Measurements from ENCODE around the gene DENND2A. TPM values are rescaled to one million over a fixed set of nuclear protein-coding genes. Genes with fewer than 3 reads are reported as not detected.

The DENND2A gene
- total RNA-seq, 6 experiments from 2014 or later: 0.50 to 0.99 (median 0.58) TPM

- H3K27ac Mint-ChIP-seq: peak overlapping the region; percentile 93
- no peak for TF ChIP-seq CTCF (IDR thresholded peaks at IDR 0.05)
- H3K4me1 Mint-ChIP-seq (ENCODE audit: low read depth): peaks cover 27% of the 10 kb centered on the region
- H3K27me3 Mint-ChIP-seq (ENCODE audit: insufficient read depth): peaks cover 9% of the 10 kb centered on the region
- H3K4me3 Mint-ChIP-seq: peak overlapping the region; percentile 78
- DNase-seq: no peak
- no peaks in the 10 kb centered on the region for H3K36me3 Mint-ChIP-seq (ENCODE audit: low read depth)
- H3K9me3 Mint-ChIP-seq: no peaks in the 10 kb centered on the region
These were observed 99.5 kb downstream of the DENND2A start for GRCh38 chr7:140541176-140541512.

- peak overlapping the region; percentile 93; the same call in 1 of the 2 replicates for H3K27ac Mint-ChIP-seq
- TF ChIP-seq CTCF (IDR thresholded peaks at IDR 0.05): no peak
- no peak for DNase-seq
- H3K36me3 Mint-ChIP-seq (ENCODE audit: low read depth): no peaks in the 10 kb centered on the region
- no peak overlapping the region for H3K4me3 Mint-ChIP-seq
- H3K27me3 Mint-ChIP-seq (ENCODE audit: insufficient read depth): peaks cover 4% of the 10 kb centered on the region
- no peaks in the 10 kb centered on the region for H3K9me3 Mint-ChIP-seq
- peaks cover 27% of the 10 kb centered on the region for H3K4me1 Mint-ChIP-seq (ENCODE audit: low read depth)
These were observed 100.4 kb downstream of the DENND2A start for GRCh38 chr7:140540136-140540777.

GRCh38 chr7:140539461-140539860 lies 101.2 kb downstream of the DENND2A start:
- H3K36me3 Mint-ChIP-seq (ENCODE audit: low read depth): no peaks in the 10 kb centered on the region
- no peak overlapping the region for H3K27ac Mint-ChIP-seq
- no peak for DNase-seq
- peaks cover 27% of the 10 kb centered on the region for H3K4me1 Mint-ChIP-seq (ENCODE audit: low read depth)
- no peaks in the 10 kb centered on the region for H3K9me3 Mint-ChIP-seq
- H3K27me3 Mint-ChIP-seq (ENCODE audit: insufficient read depth): peaks cover 6% of the 10 kb centered on the region
- H3K4me3 Mint-ChIP-seq: no peak overlapping the region
- TF ChIP-seq CTCF (IDR thresholded peaks at IDR 0.05): no peak

- Mint-ChIP-seq H3K27ac (no peak overlapping the region), H3K4me1 (ENCODE audit: low read depth) (peaks cover 23% of the 10 kb centered on the region), H3K4me3 (no peak overlapping the region), H3K27me3 (ENCODE audit: insufficient read depth) (peaks cover 6% of the 10 kb centered on the region), H3K9me3 (no peaks in the 10 kb centered on the region), H3K36me3 (ENCODE audit: low read depth) (no peaks in the 10 kb centered on the region)
- no peak for DNase-seq
- no peak for TF ChIP-seq CTCF (IDR thresholded peaks at IDR 0.05)
These were observed 102.7 kb downstream of the DENND2A start for GRCh38 chr7:140537750-140538482.

GRCh38 chr7:140534743-140535142 lies 105.9 kb downstream of the DENND2A start:
- DNase-seq: no peak
- H3K4me3 Mint-ChIP-seq: no peak overlapping the region
- no peak for TF ChIP-seq CTCF (IDR thresholded peaks at IDR 0.05)
- peaks cover 4% of the 10 kb centered on the region for H3K27me3 Mint-ChIP-seq (ENCODE audit: insufficient read depth)
- no peak overlapping the region for H3K27ac Mint-ChIP-seq
- no peaks in the 10 kb centered on the region for H3K9me3 Mint-ChIP-seq
- H3K36me3 Mint-ChIP-seq (ENCODE audit: low read depth): no peaks in the 10 kb centered on the region
- H3K4me1 Mint-ChIP-seq (ENCODE audit: low read depth): no peaks in the 10 kb centered on the region; the same call in 1 of the 2 replicates

All from HFFc6 (cell line).